Sigmoid colon (tissue), 7 donors: ENCODE results near the gene SUGP2. TPM values are rescaled to one million over a fixed set of nuclear protein-coding genes. Genes with fewer than 3 reads are reported as not detected.

ENCODE experiments used
- DNase-seq: peaks from one replicate; pipeline ENCODE4 v3.0.0-alpha.2; 2019
- H3K27ac ChIP-seq, 4 donors: fragments of 200-600 bp; sonication (generic); one replicate each; pipeline ENCODE4 v1.5.1; 2016 to 2019; ENCODE audit warnings: mild to moderate bottlenecking in 1 of 4
- H3K27me3 ChIP-seq, 3 donors: fragments of 200-600 bp; sonication (generic); one replicate each; pipeline ENCODE4 v1.5.1; 2019; ENCODE audit warnings: mild to moderate bottlenecking in 1 of 3
- H3K36me3 ChIP-seq, 4 donors: fragments of 200-600 bp; sonication (generic); one replicate each; pipeline ENCODE4 v1.5.1; 2016 to 2019
- H3K4me1 ChIP-seq, 4 donors: fragments of 200-600 bp; sonication (generic); one replicate each; pipeline ENCODE4 v1.5.1; 2017 to 2019
- H3K4me3 ChIP-seq, 4 donors: fragments of 200-600 bp; sonication (generic); one replicate each; pipeline ENCODE4 v1.5.1; 2017 to 2019; ENCODE audit warnings: mild to moderate bottlenecking in 2 of 4, moderate library complexity in 1 of 4
- H3K9me3 ChIP-seq, 4 donors: fragments of 200-600 bp in 3 of 4; sonication (generic) in 3 of 4; one replicate each; pipeline versions ENCODE4 v1.5.1 to v1.6.1; 2013 to 2019
- CTCF ChIP-seq, 4 experiments: fragments of 450-650 bp in 3 of 4; fragments of 200-600 bp in 1 of 4; IDR thresholded peaks; one replicate each; pipeline ENCODE4 v1.5.1; 2016 to 2019; ENCODE audit warnings: antibody characterized with exemption in 4 of 4, mild to moderate bottlenecking in 3 of 4, moderate library complexity in 2 of 4
- EP300 ChIP-seq, 4 donors: sonication (generic); formaldehyde crosslinking; IDR thresholded peaks; one replicate each; pipeline ENCODE4 v1.6.1; 2017; ENCODE audit warnings: antibody characterized with exemption in 4 of 4
- POLR2A ChIP-seq, 2 donors: fragments of 450-650 bp; IDR thresholded peaks; one replicate each; pipeline ENCODE4 v1.6.1; 2016; ENCODE audit warnings: antibody characterized with exemption in 2 of 2, mild to moderate bottlenecking in 2 of 2, moderate library complexity in 2 of 2
- POLR2AphosphoS5 ChIP-seq, 4 donors: sonication (generic); formaldehyde crosslinking; IDR thresholded peaks; one replicate each; pipeline ENCODE4 v1.6.1; 2017; ENCODE audit warnings: antibody characterized with exemption in 4 of 4
- WGBS, 2 donors: extraction: QIAGEN DNeasy Blood & Tissue Kit; methylation state at CpG; one replicate each; pipeline ENCODE4 v1.1.7; 2013; 5-methylcytosine and 5-hydroxymethylcytosine counted together
- intact Hi-C: fragments of 100-400 bp; cut with DNase I; formaldehyde crosslinking; loops from one replicate; pipeline ENCODE4 v1.15.1; 2023
- polyA plus RNA-seq, 3 donors: library from polyadenylated mRNA; stranded (reverse); fragments of 200-250 nt; gene quantifications; one replicate each; pipeline ENCODE4 v1.2.3, GENCODE V29; 2013
- total RNA-seq, 4 donors: library from RNA; depleted of rRNA; stranded (reverse); fragments of >200 nt; gene quantifications; one replicate each; pipeline ENCODE4 v1.1.0, GENCODE V29; 2016
- donor health status: healthy with polysubstance abuse.
- donor health status: Bipolar disorder and iron deficiency.
- donor health status: healthy.

SUGP2 gene
- total and polyA plus RNA-seq, 7 donors = 7.8 to 82.3 (median 30.3) TPM

- TF ChIP-seq EP300 (IDR thresholded peaks at IDR 0.05) (no peak), POLR2AphosphoS5 (IDR thresholded peaks at IDR 0.05) (no peak), CTCF (IDR thresholded peaks at IDR 0.05) (no peak), POLR2A (IDR thresholded peaks at IDR 0.05) (no peak)
- no peaks in the 10 kb centered on the region for H3K4me1 ChIP-seq
- no peaks in the 10 kb centered on the region for H3K9me3 ChIP-seq
- H3K36me3 ChIP-seq = no peaks in the 10 kb centered on the region
- 96% methylated on average over 7 of the region's 7 CpGs for WGBS, 2 donors
- intact Hi-C loops = no loop called here
- no peak for DNase-seq
- no peak overlapping the region for H3K4me3 ChIP-seq
- no peaks in the 10 kb centered on the region for H3K27me3 ChIP-seq
- no peak overlapping the region for H3K27ac ChIP-seq
These were observed 43.8 kb upstream of the SUGP2 start for GRCh38 chr19:19077103-19077502.

DNA sequence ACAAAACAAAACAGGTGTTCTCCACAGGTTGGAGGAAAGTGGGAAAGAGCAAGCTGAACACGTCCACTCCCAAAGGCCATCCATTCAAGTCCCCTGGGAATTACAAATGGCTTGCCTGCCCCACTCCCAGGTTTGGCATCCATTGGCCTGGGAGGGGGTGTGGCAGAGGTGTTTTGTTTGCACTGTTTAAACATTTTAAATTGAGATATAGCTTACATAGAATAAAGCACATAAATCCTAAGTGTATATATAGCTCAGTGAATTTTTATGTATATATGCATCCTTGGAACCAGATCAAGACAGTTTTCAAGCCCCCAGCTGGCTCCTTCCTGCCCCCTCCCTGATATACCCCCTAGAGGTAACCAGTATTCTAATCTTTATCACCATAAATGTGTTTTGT is 43.2 kb upstream of the SUGP2 start:
- Histone ChIP-seq H3K4me3 (no peak overlapping the region), H3K27ac (no peak overlapping the region), H3K27me3 (no peaks in the 10 kb centered on the region), H3K36me3 (no peaks in the 10 kb centered on the region), H3K9me3 (no peaks in the 10 kb centered on the region), H3K4me1 (no peaks in the 10 kb centered on the region)
- no peak for DNase-seq
- intact Hi-C loops = no loop called here
- TF ChIP-seq EP300 (IDR thresholded peaks at IDR 0.05) (no peak), CTCF (IDR thresholded peaks at IDR 0.05) (no peak), POLR2AphosphoS5 (IDR thresholded peaks at IDR 0.05) (no peak), POLR2A (IDR thresholded peaks at IDR 0.05) (no peak)
- WGBS, 2 donors = 60 to 74% methylated on average over 1 of the region's 1 CpG

- intact Hi-C loops = no loop called here
- H3K4me3 ChIP-seq = no peak overlapping the region
- H3K27me3 ChIP-seq = no peaks in the 10 kb centered on the region
- H3K36me3 ChIP-seq = no peaks in the 10 kb centered on the region
- no peaks in the 10 kb centered on the region for H3K4me1 ChIP-seq
- H3K27ac ChIP-seq = no peak overlapping the region
- 93 to 95% methylated on average over 8 of the region's 8 CpGs for WGBS, 2 donors
- no peak for DNase-seq
- TF ChIP-seq POLR2AphosphoS5 (IDR thresholded peaks at IDR 0.05) = no peak
- TF ChIP-seq EP300 (IDR thresholded peaks at IDR 0.05) = no peak
- TF ChIP-seq POLR2A (IDR thresholded peaks at IDR 0.05) = no peak
- no peak for TF ChIP-seq CTCF (IDR thresholded peaks at IDR 0.05)
- H3K9me3 ChIP-seq = no peaks in the 10 kb centered on the region
These were observed 41.8 kb upstream of the SUGP2 start for GRCh38 chr19:19075126-19075525.

DNA sequence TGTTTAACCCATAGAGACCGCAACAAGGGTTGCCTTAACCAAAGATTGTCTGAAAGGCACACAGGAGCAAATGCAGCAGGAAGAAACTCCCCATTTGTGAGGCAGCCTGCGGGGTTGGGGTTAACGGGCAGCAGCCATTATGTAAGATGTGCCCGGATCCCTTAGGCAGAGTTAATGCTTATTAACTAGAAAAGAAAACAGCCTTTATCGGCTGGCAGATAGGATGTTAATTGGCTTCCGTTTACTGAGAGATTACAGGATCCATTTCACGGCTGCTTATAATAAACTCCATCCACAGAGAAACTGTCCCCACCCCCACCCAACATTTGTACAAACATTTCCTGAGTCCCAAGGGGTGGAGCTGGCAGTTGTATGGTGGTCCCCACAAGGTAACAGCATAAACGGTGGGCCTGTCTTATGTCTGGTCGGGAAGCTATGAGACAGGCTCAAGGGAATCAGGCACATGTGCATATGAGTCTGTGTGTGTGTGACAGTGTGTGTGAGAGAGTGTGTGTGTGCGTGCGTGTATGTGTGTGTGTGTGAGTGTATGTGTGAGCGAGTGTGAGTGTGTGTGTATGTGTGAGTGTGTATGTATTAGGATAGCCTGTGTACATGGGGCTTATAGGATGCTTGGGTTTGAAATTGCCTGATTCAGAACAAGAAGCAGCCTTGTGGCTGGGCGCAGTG is 41.0 kb upstream of the SUGP2 start:
- intact Hi-C loops = no loop called here
- no peak for TF ChIP-seq CTCF (IDR thresholded peaks at IDR 0.05)
- no peak for TF ChIP-seq POLR2A (IDR thresholded peaks at IDR 0.05)
- TF ChIP-seq POLR2AphosphoS5 (IDR thresholded peaks at IDR 0.05) = no peak
- no peak for TF ChIP-seq EP300 (IDR thresholded peaks at IDR 0.05)
- no peak overlapping the region for H3K27ac ChIP-seq
- H3K9me3 ChIP-seq = no peaks in the 10 kb centered on the region
- H3K4me1 ChIP-seq = peaks cover 0 to 1% (median 0%) of the 10 kb centered on the region in 4 donors
- H3K4me3 ChIP-seq = no peak overlapping the region
- 74 to 76% methylated on average over 13 of the region's 13 CpGs for WGBS, 2 donors
- no peaks in the 10 kb centered on the region for H3K36me3 ChIP-seq
- H3K27me3 ChIP-seq = no peaks in the 10 kb centered on the region
- DNase-seq = no peak

- peaks cover 0 to 6% (median 0%) of the 10 kb centered on the region in 4 donors for H3K4me1 ChIP-seq
These were observed 38.6 kb upstream of the SUGP2 start for GRCh38 chr19:19071897-19072296.

More at GRCh38 chr19:19071897-19072296, 38.6 kb upstream of the SUGP2 start:
- H3K4me3 ChIP-seq = no peak overlapping the region
- H3K27ac ChIP-seq = no peak overlapping the region
- intact Hi-C loops = no loop called here
- DNase-seq = no peak
- no peaks in the 10 kb centered on the region for H3K36me3 ChIP-seq
- WGBS, 2 donors = 96 to 98% methylated on average over 8 of the region's 8 CpGs
- H3K27me3 ChIP-seq = no peaks in the 10 kb centered on the region
- H3K9me3 ChIP-seq = no peaks in the 10 kb centered on the region
- TF ChIP-seq EP300 (IDR thresholded peaks at IDR 0.05) (no peak), CTCF (IDR thresholded peaks at IDR 0.05) (no peak), POLR2A (IDR thresholded peaks at IDR 0.05) (no peak), POLR2AphosphoS5 (IDR thresholded peaks at IDR 0.05) (no peak)
